ENCODE data around the gene BLID. TPM values are rescaled to one million over a fixed set of nuclear protein-coding genes. Genes with fewer than 3 reads are reported as not detected.
A peak's percentile ranks its signal among the peaks of the same experiment; 100 is the strongest.

The BLID gene
- total and polyA plus RNA-seq, 4 donors, result 0.25 to 4.5 TPM; not detected in 2

- no peak overlapping the region for H3K4me3 ChIP-seq
- WGBS, 2 donors, result 80 to 93% methylated on average over 4 of the region's 4 CpGs
Observed at GRCh38 chr11:122103726-122104125, 12.3 kb downstream of the BLID start.

GRCh38 chr11:122103321-122103720, 12.7 kb downstream of the BLID start:
- Histone ChIP-seq H3K36me3 (ENCODE audit: control insufficient read depth in 4 of 4, insufficient read depth in 4 of 4, low read length in 4 of 4) (no peaks in the 10 kb centered on the region), H3K4me1 (ENCODE audit: control insufficient read depth in 5 of 5, insufficient read depth in 5 of 5, low read length in 5 of 5) (peaks cover 0 to 27% (median 3%) of the 10 kb centered on the region in 5 donors), H3K27me3 (ENCODE audit: control insufficient read depth in 3 of 3, insufficient read depth in 3 of 3, low read length in 2 of 3) (peaks cover 0 to 8% (median 0%) of the 10 kb centered on the region in 3 donors), H3K27ac (ENCODE audit: low read depth in 1 of 2, low read length in 1 of 2) (peak overlapping the region in 1 of 2 donors; percentile 13), H3K4me3 (no peak overlapping the region), H3K9me3 (ENCODE audit: control insufficient read depth in 4 of 4, insufficient read depth in 3 of 4, low read length in 3 of 4) (no peaks in the 10 kb centered on the region), H3K9ac (ENCODE audit: insufficient read depth in 1 of 2, low read length in 2 of 2) (no peak overlapping the region)
- WGBS, 2 donors, result 91% methylated on average over 6 of the region's 6 CpGs
- ATAC-seq (ENCODE audit: insufficient read depth, low FRiP score), result no peak
- TF ChIP-seq CTCF (IDR thresholded peaks at IDR 0.05; ENCODE audit: control extremely low read depth, extremely low read depth), result no peak
- DNase-seq, result no peak

More at GRCh38 chr11:122103726-122104125, 12.3 kb downstream of the BLID start:
- DNase-seq (no peak), ATAC-seq (ENCODE audit: insufficient read depth, low FRiP score) (no peak)
- Histone ChIP-seq H3K27ac (ENCODE audit: low read depth in 1 of 2, low read length in 1 of 2) (no peak overlapping the region), H3K9me3 (ENCODE audit: control insufficient read depth in 4 of 4, insufficient read depth in 3 of 4, low read length in 3 of 4) (no peaks in the 10 kb centered on the region), H3K27me3 (ENCODE audit: control insufficient read depth in 3 of 3, insufficient read depth in 3 of 3, low read length in 2 of 3) (peaks cover 0 to 8% (median 0%) of the 10 kb centered on the region in 3 donors), H3K4me1 (ENCODE audit: control insufficient read depth in 5 of 5, insufficient read depth in 5 of 5, low read length in 5 of 5) (peaks cover 0 to 27% (median 3%) of the 10 kb centered on the region in 5 donors), H3K9ac (ENCODE audit: insufficient read depth in 1 of 2, low read length in 2 of 2) (no peak overlapping the region), H3K36me3 (ENCODE audit: control insufficient read depth in 4 of 4, insufficient read depth in 4 of 4, low read length in 4 of 4) (no peaks in the 10 kb centered on the region)
- TF ChIP-seq CTCF (IDR thresholded peaks at IDR 0.05; ENCODE audit: control extremely low read depth, extremely low read depth), result no peak

GRCh38 chr11:122102426-122102825, 13.6 kb downstream of the BLID start:
- peak overlapping the region in 1 of 2 donors; percentile 98 for H3K27ac ChIP-seq (ENCODE audit: low read depth in 1 of 2, low read length in 1 of 2)
- H3K9ac ChIP-seq (ENCODE audit: insufficient read depth in 1 of 2, low read length in 2 of 2), result no peak overlapping the region
- TF ChIP-seq CTCF (IDR thresholded peaks at IDR 0.05; ENCODE audit: control extremely low read depth, extremely low read depth), result no peak
- ATAC-seq (ENCODE audit: insufficient read depth, low FRiP score) (no peak), DNase-seq (no peak)
- 84 to 86% methylated on average over 4 of the region's 4 CpGs for WGBS, 2 donors
- H3K27me3 ChIP-seq (ENCODE audit: control insufficient read depth in 3 of 3, insufficient read depth in 3 of 3, low read length in 2 of 3), result peaks cover 0 to 12% (median 0%) of the 10 kb centered on the region in 3 donors
- H3K4me1 ChIP-seq (ENCODE audit: control insufficient read depth in 5 of 5, insufficient read depth in 5 of 5, low read length in 5 of 5), result peaks cover 0 to 27% (median 3%) of the 10 kb centered on the region in 5 donors
- no peaks in the 10 kb centered on the region for H3K9me3 ChIP-seq (ENCODE audit: control insufficient read depth in 4 of 4, insufficient read depth in 3 of 4, low read length in 3 of 4)
- H3K4me3 ChIP-seq, result no peak overlapping the region
- no peaks in the 10 kb centered on the region for H3K36me3 ChIP-seq (ENCODE audit: control insufficient read depth in 4 of 4, insufficient read depth in 4 of 4, low read length in 4 of 4)
